Forelimb muscle (tissue), 1 donor: ENCODE results near the gene MARCHF2. TPM values are rescaled to one million over a fixed set of nuclear protein-coding genes. Genes with fewer than 3 reads are reported as not detected.

Experiments
- DNase-seq: peaks from one replicate; pipeline ENCODE4 v3.0.0-alpha.2; 2013; ENCODE audit warnings: low read depth
- polyA plus RNA-seq: library from polyadenylated mRNA; unstranded; fragments of 120-200 nt; gene quantifications from one replicate; pipeline ENCODE4 v1.2.1, GENCODE V29; 2013; ENCODE audit not compliant: insufficient read length

The MARCHF2 gene
- polyA plus RNA-seq, 1 donor: 14.9 TPM

GRCh38 chr19:8477889-8478288 lies 64.8 kb downstream of the MARCHF2 start:
- DNase-seq: no peak

- no peak for DNase-seq
Observed at GRCh38 chr19:8478598-8478997, 65.5 kb downstream of the MARCHF2 start.

DNA sequence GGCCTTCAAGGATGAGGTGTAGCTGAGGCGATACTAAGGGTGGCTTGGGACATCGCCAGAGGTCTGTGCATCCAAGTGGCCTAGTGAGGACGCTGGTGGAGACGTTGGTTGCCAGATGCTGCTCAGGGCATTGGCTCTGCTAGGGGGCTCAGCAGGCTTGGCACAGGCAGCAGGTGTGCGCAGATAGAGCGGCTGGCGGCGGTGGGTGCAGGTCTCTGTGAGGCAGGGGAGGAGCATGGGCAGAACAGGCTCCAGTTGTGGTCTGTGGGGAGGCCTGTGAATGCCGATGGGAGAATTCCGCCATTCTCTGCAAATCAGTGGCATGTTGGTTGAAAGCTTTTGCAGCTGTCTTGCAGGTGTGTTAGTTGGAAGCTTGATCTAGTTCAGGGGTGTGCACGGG lies 68.1 kb downstream of the MARCHF2 start:
- DNase-seq: no peak

- DNase-seq: no peak
Observed at GRCh38 chr19:8481616-8482015, 68.5 kb downstream of the MARCHF2 start.

- DNase-seq: no peak
Observed at GRCh38 chr19:8482696-8483095, 69.6 kb downstream of the MARCHF2 start.

DNA sequence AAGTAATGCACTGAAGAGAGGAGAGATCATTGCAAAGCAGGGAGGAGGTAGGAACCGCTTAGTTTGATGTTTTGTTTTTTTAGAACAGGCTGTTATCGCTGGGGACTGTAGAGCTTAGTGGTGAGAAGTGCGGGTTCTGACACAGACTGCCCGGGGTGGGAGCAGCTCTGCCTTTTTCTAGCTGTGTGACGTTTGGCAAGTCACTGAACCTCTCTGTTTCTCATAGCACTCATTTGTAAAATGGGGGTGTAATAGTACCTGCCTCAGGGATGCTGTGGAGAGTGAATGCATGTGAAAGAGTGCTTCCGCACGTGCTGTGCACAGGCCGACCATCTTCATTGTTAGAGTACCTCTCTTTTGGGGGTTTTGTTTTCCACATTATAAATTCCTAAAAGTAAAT lies 70.1 kb downstream of the MARCHF2 start:
- no peak for DNase-seq

DNA sequence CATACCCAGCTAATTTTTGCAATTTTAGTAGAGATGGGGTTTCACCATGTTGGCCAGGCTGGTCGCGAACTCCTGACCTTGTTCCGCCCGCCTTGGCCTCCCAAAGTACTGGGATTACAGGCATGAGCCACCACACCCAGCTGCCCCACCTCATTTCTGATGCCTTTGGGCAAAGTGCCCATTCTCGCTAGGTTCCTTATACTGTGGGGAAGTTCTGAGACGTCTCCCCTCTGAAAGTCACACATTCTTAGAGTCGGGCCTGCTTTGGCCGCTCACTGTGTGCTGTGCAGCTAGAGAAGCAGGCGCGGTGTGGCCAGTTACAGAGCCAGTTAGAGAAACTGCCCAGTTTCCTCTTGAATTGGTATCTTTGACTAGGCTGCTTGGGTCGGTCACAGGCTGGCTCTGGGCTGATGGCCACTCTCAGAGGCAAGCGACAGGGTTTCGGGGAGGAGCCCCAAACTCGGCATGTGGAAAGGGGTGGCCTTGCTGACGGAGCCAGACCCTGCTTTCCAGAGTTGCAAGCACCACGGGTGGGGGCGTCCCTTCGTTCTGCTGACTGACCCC lies 71.3 kb downstream of the MARCHF2 start:
- no peak for DNase-seq

- DNase-seq: no peak
Observed at GRCh38 chr19:8485561-8486371, 72.7 kb downstream of the MARCHF2 start.

- DNase-seq: no peak
Observed at GRCh38 chr19:8486661-8487136, 73.6 kb downstream of the MARCHF2 start.

DNA sequence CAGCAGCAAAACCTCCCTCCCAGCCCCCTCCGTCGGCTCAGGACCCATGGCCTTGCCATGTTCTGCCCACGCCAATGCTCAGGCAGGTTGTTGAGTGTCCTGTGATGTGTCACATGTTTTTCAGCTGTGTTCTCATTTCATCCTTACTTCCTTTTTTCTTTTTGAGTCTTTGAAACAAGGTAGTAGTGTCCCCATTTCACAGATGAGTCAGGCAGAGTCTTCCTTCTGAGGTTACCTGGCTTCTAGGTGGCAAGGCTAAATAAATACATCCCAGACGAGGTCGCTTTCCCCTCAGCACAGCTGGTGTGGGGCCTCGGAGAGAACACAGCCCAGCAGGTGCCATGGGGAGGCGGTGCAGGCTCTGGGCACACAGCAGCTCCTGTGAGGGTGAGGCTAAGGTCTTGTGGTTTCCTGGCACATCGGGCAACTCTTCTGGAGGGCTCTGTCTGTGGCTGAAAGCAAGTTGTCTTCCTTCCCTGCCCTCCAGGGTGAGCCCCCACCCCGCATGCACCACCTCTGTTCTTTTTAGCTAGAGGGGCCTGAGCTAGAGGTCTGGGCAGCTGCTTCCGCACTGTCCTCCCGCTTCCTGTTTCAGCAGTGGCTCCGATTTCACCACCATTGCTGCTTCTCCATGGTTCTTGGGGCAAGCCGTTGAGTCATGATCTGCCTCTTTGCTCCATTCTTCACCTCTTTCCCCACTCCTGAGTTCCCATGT lies 74.2 kb downstream of the MARCHF2 start:
- peak; percentile 9 for DNase-seq

- DNase-seq: no peak
Observed at GRCh38 chr19:8488365-8488764, 75.3 kb downstream of the MARCHF2 start.

Other genes starting within 250 kb of the MARCHF2 start
- 12.5 TPM for gene CERS4, start 203.9 kb upstream of the MARCHF2 start, polyA plus RNA-seq
- 23.5 TPM for gene CD320, start 104.9 kb upstream of the MARCHF2 start, polyA plus RNA-seq
- gene NDUFA7, start 91.9 kb upstream of the MARCHF2 start, polyA plus RNA-seq: 44.0 TPM
- 697 TPM for gene RPS28, start 91.8 kb upstream of the MARCHF2 start, polyA plus RNA-seq
- 10.3 TPM for gene KANK3, start 70.0 kb upstream of the MARCHF2 start, polyA plus RNA-seq
- gene ANGPTL4, start 49.1 kb upstream of the MARCHF2 start, polyA plus RNA-seq: 1.5 TPM
- 69.6 TPM for gene RAB11B, start 22.9 kb upstream of the MARCHF2 start, polyA plus RNA-seq
- gene HNRNPM, start 31.7 kb downstream of the MARCHF2 start, polyA plus RNA-seq: 170 TPM
- gene PRAM1, start 89.3 kb downstream of the MARCHF2 start, polyA plus RNA-seq: 2.2 TPM
- 13.8 TPM for gene ZNF414, start 100.9 kb downstream of the MARCHF2 start, polyA plus RNA-seq
- 6.7 TPM for gene MYO1F, start 164.1 kb downstream of the MARCHF2 start, polyA plus RNA-seq
- gene ADAMTS10, start 197.4 kb downstream of the MARCHF2 start, polyA plus RNA-seq: 25.0 TPM
- gene NFILZ, start 217.3 kb downstream of the MARCHF2 start, polyA plus RNA-seq: not detected